HG02884 (cell line): Measurements from ENCODE around the gene AIFM3.
"Not testable (repeated sequence)": the region's sequence is repeated elsewhere in the genome, so short reads cannot be mapped to it uniquely, and the experiment has no call there.

ENCODE experiments used
- ATAC-seq: cut with Tn5 transposase; IDR thresholded peaks from one replicate; pipeline ENCODE4 v1.9.1; 2021; ENCODE audit warnings: mild to moderate bottlenecking, moderate library complexity; ENCODE audit not compliant: unreplicated experiment

AIFM3 gene

DNA sequence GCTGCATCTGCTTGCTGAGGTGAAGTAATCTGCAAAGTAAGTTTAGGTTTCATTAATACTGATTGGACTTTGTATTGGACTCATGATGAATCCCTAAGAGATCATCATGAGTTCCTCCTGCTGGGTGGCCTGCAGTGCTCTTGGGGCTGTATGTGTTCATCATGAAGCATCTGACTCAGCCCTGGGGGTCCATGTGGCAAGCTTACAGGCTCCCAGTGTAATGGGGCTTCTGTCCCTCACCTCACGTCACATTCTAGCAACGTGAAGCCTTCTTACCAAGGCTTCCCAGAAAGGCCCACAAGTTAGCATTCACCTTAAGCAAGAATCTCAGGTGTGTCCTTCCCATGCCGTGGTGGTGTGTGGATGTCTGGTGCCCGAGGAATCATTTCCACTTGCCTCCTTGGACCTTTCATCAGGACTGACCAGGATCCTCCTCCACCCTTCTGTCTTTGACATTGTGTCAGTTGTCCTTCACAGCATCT is 26.1 kb upstream of the AIFM3 start:
- ATAC-seq, result no peak

DNA sequence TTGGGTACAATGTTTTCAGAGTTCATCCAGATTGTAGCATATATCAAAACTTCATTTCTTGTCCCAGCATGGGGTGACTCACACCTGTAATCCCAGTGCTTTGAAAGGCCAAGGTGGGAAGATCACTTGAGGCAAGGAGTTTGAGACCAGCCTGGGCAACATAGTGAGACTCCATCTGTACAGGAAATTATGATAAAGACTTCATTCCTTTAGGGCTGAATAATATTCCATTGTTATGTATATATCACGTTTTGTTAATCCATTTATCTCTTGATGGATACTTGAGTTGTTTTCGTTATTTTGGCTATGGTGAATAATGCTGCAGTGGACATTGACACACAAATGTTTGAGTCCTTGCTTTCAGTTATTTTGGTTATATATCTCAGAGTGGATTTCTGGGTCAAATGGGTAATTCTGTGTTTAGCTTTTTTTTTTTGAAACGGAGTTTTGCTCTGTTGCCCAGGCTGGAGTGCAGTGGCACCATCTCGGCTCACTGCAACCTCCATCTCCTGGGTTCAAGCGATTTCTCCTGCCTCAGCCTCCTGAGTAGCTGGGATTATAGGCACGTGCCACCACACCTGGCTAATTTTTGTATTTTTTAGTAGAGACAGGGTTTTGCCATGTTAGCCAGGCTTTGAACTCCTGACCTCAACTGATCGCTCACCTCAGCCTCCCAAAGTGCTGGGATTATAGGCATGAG is 24.7 kb upstream of the AIFM3 start:
- not testable (repeated sequence) for ATAC-seq

DNA sequence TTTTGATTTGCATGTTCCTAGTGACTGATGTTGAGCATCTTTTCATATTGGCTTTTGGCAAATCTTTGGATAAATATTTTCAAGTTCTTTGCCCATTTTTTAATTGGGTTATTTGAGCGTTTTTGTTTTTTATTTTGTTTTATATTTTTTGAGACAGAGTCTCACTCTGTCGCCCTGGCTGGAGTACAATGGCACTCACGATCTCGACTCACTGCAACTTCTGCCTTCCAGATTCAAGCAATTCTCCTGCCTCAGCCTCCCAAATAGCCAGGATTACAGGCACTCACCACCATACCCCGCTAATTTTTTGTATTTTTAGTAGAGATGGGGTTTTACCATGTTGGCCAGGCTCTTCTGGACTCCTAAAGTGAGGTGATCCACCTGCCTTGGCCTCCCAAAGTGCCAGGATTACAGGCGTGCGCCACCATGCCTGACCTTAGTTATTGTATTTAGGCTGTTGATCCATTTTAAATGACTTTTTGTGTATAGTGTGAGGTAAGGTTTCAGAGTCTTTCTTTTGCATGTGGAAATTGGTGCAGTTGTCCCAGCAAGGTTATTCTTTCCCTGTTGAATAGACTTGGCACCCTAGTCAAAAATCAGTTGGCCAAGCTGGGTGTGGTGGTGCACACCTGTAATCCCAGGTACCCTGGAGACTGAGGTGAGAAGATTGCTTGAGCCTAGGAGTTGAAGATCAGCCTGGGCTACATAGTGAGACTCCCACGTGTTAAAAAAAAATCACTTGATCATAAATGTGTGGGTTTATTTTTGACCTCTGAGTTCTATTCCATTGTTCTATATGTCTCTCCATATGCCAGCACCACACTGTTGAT is 23.7 kb upstream of the AIFM3 start:
- ATAC-seq, result no peak

DNA sequence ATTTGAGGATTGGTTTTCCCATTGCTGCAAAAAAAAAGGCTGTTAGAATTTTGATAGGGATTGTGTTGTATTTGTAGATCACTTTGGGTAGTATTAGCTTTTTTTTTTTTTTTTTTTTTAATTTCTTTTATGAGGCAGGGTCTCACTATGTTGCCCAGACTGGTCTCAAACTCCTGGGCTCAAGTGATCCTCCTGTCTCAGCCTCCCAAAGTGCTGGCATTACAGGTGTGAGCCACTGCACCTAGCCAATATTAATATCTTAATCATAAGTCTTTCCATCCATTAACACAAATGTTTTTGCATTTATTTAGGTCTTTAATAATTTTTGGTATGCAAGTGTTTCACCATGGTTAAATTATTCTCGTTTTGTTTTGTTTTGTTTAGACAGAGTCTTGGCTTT is 23.0 kb upstream of the AIFM3 start:
- no peak for ATAC-seq

DNA sequence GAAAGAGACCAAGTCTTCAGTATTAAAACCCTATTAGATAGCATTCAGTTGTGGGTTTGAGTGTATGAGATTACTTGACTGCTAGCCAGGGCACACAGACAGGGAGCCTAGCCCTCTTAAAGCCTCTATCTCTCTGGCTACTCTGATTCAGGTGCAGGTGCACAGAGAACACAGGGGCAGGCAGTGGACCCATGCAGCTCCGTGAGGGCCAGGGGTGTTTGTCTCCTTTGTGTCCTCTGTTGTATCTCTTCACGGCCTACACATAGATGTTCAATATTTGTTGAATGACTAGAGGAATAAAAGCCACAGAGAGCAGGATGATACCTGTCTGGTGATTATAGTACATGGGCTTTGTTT is 21.5 kb upstream of the AIFM3 start:
- no peak for ATAC-seq

DNA sequence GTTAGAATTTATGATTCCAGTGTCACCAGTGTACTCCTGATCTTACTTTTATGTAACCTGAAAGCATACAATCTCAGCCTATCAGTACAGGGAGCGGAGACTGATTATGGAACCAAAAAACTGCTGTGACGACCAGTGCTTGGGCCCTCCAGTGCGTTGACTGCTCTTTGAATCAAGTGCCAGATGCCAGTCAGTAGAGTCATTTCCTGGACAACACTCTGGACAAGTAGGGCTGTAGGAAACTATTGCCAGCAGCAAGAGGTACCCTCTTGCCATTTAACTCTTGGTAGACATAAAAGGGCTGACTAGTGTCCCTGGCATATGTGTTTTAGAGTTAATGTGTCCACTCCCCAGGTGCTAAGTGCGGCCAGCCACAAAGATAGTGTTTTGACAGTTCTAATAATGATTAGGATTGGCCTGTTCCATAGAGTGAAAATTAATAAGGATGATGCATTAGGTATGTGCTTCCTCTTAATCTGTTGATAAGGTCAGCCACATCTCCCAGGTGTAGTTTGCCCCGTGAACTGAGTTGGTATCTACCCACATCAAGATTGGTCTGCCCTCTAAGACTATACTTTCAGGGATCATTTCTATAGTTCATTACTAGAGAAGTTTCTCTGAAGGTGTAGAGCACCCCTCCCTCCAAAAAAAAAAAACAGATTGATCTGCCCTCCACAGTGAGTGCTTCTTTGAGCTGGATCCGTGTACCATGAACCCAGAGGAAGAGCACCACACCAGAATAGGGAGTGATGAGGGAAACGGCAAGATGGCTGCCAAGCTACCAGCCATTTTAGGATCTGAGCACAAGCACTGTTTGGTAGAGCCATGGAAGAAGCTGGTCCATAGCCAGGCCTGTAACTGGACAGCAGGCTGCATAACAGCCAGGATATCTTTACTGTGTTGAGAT is 20.7 kb upstream of the AIFM3 start:
- no peak for ATAC-seq

DNA sequence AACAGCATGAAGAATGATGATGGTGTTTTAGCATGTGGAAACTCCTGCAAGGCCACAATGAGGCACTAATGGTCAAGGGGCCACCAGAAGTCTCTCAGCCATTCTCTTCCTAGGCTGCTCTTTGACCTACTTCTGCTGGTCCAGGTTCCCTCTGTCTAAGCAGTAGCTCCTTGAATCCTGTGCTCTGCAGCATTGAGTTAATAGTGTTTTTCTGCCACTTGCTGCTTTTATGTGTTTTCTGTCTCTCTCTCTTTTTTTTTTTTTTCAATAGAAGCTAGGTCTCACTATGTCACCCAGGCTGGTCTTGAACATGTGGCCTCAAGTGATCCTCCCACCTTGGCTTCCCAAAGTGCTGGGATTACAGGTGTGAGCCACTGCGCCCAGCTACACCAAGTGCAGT is 20.1 kb upstream of the AIFM3 start:
- no peak for ATAC-seq

DNA sequence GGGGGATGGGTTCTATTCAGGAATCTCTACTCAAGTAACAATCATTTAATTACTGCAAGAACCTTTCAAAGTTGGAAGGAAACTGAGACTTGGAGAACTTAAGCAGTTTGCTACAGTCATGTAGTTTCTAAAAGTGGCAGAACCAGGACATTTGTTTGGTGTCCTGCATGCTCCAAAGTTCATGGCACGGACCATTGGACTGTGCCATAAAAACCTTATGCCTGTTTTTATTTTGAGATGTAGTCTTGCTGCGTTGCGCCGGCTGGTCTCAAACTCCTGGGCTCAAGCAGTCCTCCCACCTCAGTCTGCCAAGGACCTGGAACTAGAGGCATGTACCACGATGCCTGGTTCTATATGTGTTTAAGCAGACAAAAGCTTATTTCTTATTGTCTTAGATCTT is 18.6 kb upstream of the AIFM3 start:
- no peak for ATAC-seq

DNA sequence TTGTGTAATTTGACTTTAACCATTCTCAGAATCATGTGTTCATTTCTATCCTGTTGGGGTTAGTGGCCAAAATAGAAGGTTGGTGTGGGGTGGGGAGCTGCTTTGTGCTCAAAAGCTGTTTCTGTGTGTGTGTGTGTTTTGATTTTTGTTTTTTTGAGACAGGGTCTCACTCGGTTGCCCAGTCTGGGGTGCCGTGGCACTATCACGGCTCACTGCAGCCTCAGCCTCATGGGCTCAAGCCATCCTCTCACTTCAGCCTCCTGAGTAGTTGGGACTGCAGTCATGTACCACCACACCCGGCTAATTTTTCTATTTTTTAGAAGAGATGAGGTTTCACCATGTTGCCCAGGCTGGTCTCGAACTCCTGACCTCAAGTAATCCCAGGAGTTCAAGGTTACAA is 18.1 kb upstream of the AIFM3 start:
- ATAC-seq, result no peak

DNA sequence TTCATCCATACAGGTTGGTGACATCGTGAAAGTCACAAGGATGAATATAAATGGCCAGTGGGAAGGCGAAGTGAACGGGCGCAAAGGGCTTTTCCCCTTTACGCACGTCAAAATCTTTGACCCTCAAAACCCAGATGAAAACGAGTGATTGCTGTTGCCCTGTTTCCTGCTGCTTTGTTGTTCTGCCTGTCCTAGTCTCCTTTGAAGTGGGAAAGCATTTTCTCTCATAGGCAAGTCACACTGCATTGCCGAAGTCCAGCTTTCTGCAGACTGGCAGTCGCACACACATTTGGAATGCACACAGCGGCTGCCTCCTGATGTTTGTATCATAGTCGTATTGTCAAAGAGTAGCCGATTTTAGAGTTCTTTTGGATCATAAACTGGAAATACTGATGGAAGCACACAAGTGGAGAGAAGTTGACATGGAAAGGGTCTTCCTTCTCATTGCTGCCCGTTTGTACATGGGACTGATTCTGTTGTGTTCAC is 17.3 kb upstream of the AIFM3 start:
- ATAC-seq, result no peak

DNA sequence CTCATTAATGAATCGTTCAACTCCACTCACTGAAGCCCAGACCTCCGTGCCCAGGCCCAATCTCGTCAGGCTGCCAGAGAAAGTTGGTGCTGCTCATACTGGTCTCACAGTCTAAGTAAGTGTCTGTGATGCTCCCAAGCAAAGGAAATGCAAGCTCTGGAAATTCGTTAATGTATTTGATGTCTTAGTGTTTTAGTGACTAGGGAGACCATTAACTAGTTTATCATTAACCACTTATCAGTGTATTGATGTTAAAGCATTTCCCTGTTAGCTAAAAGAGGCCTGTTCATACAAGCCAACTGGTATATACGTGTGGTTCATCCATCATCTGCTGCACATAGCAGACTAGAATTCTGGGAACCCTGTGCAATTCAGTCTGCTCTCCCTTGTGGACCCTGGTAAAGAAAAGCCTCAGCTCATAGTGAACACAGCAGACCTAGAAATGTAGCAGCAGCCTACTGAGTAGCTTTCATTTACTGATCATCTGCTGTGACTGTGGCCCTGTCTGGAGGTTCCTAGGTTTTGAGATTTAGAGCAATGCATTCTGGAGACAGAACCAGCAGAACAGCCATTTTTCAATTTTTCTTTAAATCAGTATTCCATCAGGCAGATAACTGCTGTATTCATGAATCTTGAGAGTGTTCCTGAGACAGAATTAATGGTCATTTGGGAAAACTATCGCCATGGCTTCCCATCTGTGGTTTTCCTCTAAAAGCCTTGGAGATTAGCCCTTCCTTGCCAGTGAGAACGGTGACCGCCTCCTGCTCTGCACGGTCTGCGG is 15.7 kb upstream of the AIFM3 start:
- no peak for ATAC-seq

DNA sequence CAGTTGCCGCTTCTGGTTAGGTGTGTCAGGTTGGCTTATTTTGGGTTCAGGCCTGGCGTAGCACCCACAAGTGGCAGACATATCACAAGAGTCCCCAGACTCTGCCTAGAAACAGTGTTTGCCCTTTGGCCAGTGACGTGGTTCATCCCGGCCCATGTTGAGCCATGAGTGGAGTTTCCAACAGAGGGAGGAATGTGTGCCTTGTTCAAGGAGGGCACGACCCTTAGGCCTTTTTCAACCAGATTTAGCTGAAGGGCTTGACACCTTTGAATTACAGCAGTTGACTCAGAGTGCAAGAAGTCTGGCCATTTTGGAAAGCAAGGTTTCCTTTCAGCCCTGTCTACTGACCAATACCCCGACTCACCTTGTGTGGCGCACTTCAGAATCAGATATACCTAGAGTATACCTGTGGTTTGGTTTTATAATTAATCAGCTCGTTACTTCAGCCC is 15.1 kb upstream of the AIFM3 start:
- no peak for ATAC-seq

DNA sequence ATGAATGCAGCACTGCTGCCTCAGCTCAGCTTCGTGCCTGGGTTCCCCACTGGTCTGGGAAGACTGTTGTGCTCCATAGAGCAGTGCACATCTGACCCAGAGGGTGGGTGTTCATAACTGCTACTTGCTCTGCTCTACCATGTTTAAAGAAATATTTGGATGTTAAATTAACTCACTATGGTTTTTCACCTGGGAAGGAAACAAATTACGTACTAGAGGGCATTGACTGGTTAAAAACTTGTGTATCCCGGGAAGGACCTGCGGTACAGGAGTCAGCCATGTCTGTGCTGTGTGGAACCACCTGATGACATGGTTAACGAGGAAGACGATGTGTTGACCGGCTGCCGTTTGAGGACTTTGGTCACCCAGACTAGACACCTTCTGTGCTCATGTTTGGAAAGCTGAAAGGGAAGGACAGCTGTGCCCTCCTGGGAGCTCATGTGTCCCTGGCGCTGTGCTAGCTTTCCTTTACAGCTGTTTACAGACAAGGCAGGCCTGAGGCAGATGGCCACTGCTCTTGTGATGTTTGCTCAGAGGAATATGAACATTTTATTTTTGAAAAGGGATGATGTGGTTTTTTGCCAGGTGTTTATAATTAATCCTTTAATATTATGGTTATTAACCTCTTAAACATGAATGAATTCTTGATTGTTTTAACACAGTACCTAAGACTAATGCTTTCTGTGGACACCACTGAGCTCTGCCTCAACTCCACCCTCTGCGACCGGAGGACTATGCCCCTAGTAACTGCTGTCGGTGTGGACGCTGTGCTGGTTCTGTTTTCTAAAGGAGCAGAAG is 14.3 kb upstream of the AIFM3 start:
- no peak for ATAC-seq

DNA sequence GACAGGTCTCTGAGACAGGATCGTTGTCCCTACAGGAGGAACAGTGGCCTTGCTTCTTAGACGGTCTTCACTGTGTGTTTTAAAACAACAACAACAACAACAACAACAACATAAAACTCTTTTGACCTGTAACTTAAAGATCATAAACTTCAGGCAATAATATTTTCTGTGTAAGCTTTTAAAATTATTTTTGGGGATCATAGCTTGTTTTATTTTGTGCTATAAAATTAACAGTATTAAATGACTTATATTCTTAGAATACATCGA is 13.8 kb upstream of the AIFM3 start:
- ATAC-seq, result no peak

DNA sequence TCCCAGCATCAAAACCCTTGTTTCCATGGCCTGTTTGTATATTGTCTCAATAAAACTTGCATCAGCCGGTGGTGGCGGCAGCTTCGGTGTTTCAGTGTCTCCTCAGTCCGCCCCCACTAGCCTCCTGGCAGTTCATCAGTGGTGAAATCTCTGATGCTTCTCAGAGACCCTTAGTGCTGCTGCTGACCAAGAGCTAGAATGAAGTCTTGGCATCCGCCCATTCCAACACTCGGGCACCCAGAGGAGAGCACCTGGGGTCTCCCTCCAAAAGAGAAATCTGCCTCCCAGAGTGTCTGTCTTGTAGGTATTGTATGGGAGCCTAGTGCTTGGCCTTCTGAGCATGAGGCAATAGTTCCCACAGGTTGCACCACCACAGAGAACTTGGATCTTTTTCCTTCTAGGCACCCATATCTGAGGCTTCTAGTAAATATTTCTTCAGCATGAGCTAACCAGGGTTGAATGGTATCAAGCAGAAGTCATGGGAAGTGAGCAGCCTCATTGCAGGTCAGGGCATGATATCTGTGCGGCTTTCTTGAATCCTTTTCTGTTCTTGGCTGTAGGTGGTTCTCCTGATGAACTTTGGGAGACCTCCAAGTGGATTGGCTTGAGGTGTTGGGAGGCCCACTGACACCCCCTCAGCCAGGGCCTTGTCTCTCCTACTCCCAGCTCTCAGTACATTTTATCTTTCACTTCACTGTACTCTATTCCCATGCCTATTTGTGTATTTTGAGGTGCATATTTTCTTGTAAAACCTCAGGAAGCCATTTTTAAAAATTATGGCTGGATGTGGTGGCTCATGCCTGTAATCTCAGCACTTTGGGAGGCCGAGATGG is 13.2 kb upstream of the AIFM3 start:
- ATAC-seq, result no peak

DNA sequence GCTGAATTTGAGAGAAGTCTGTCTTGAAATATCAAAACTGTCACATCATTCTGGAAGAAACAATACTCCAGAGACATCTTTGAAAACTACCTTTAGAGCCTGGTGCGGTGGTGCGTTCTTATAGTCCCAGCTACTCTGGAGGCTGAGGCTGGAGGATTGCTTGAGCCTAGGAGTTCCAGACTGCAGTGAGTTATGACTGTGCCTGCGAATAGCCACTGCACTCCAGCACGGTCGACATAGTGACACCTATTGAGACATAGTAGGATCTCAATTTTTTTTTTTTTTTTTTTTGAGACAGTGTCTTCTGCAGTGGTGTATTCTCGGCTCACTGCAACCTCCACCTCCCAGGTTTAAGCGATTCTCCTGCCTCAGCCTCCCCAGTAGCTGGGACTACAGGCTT is 11.5 kb upstream of the AIFM3 start:
- ATAC-seq, result no peak

DNA sequence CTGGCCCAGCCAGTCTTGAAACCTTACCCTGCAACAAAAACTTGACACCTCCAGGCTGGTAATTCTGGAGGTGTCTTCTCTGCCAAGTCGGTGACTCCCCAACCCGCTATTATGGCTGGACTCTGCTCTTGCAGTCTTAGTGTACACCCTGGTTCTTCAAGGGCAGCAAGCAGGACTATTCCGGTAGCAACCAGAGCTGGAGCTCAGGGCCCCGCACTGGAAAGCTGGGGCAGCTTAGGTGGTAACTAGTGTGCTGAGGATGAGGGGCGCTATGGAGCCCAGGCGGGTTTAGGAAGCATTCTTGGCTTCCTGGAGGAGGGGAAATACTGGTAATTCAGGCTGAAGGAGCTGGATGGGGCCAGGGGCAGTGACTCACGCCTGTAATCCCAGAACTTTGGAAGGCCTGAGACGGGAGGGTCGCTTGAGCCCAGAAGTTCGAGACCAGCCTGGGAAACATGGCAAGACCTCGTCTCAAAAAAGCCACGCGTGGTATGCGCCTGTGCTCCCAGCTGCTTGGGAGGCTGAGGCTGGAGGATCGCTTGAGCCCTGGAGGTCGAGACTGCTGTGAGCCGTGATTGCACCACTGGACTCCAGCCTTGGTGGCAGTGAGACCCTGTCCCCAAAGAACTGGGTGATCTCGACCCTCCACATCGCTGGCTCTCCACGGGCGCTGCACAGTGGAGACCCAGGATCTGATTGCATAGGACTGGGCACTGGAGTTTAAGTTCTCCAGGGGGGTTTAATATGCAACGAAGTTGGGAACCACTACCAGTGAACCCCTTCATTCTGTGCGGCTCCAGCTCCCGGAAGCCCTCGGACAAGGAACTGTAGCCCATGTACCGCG is 10.6 kb upstream of the AIFM3 start:
- no peak for ATAC-seq

DNA sequence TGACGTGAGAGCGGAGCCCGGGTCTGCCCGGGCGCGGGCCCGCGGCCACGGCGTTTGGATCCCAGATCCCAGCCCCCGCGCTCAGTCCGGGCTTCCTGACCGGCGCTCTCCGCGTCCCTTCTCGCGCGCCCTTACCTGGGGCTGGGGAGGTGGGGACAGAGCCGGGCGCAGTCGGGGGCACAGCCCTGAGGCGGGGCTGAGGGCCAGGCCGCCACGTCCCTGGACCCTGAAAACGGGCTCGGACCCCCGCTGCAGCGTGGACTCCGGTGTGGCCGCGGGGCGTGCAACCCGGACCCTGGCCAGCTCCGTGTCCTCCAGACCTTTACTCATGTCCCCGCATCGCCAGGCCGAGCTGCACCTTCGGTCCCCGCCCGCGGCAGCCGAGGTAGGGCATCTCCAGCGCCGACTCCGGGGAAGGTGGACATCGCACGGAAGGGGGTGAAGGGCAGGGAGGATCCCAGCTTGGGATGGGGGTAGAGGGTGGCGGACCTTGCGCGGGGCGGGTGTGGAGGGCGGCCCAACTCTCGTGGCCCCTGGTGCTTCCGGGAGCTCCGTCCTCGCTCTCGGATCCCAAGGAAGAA is 9.9 kb upstream of the AIFM3 start:
- no peak for ATAC-seq
